Endothelial cell of umbilical vein (primary cell): ENCODE measurements around the gene NLRP6. TPM values are rescaled to one million over a fixed set of nuclear protein-coding genes. Genes with fewer than 3 reads are reported as not detected.

Experiments
- BruUV-seq: library from RNA; stranded (reverse); fragments of 400-500 nt; replicated peaks from 2 replicates; lab custom pipeline; 2021; lab: Mats Ljungman, UMichigan
- CTCF ChIA-PET: fragments of 300-600, 350-600 bp; sonication (Branson Sonifier 250); formaldehyde crosslinking; loops from one replicate; lab custom pipeline; 2021; ENCODE audit warnings: antibody characterized with exemption, inconsistent platforms; lab: Charles Lee
- POLR2A ChIA-PET: fragments of 300-600, 350-600 bp; sonication (Branson Sonifier 250); formaldehyde crosslinking; loops from one replicate; lab custom pipeline; 2021; ENCODE audit warnings: antibody characterized with exemption, inconsistent platforms; lab: Charles Lee
- DNase-seq: peaks from one replicate; pipeline ENCODE4 v3.0.0-alpha.2; 2011; ENCODE audit warnings: low read depth, low spot score
- FAIRE-seq: peaks from 2 replicates; lab custom pipeline; 2011; peaks lifted over from hg19 to GRCh38; lab: Jason Lieb, UNC
- H2AFZ ChIP-seq: 2 replicates; pipeline ENCODE4 v1.6.0; 2012; ENCODE audit warnings: low read depth, low read length, control low read depth, inconsistent platforms
- H3K27ac ChIP-seq: 2 replicates; pipeline ENCODE4 v1.5.1; 2011; ENCODE audit warnings: low read depth, mild to moderate bottlenecking, control low read depth, low read length, moderate library complexity; ENCODE audit not compliant: insufficient read depth
- H3K27me3 ChIP-seq, 2 experiments: 2 replicates each; pipeline versions ENCODE4 v1.6.0 to v1.6.1; 2011; ENCODE audit warnings: low read length in 2 of 2, mixed read lengths in 1 of 2; ENCODE audit not compliant: control insufficient read depth in 2 of 2, insufficient read depth in 2 of 2
- H3K36me3 ChIP-seq, 2 experiments: 2 replicates in 1 of 2; 3 replicates in 1 of 2; pipeline ENCODE4 v1.5.1; 2011; ENCODE audit warnings: low read length in 2 of 2, mild to moderate bottlenecking in 1 of 2, moderate library complexity in 1 of 2; ENCODE audit not compliant: control insufficient read depth in 2 of 2, insufficient read depth in 2 of 2; ENCODE audit errors: extremely low read depth in 1 of 2
- H3K4me1 ChIP-seq: 3 replicates; pipeline ENCODE4 v1.5.1; 2011; ENCODE audit warnings: mild to moderate bottlenecking, low read length; ENCODE audit not compliant: control insufficient read depth, insufficient read depth; ENCODE audit errors: extremely low read depth
- H3K4me2 ChIP-seq: 2 replicates; pipeline ENCODE4 v1.6.1; 2011; ENCODE audit warnings: low read length, control low read depth, mixed read lengths; ENCODE audit not compliant: insufficient read depth
- H3K4me3 ChIP-seq, 3 experiments: fragments of 200-600 bp in 1 of 3; sonication (generic), shearing (Covaris generic) in 1 of 3; replicated peaks in 1 of 3; 2 replicates each; pipeline ENCODE4 v1.5.1; 2011 to 2016; ENCODE audit warnings: control low read depth in 3 of 3, low read length in 3 of 3, mild to moderate bottlenecking in 2 of 3, inconsistent platforms in 1 of 3, low read depth in 1 of 3, moderate library complexity in 1 of 3; ENCODE audit not compliant: insufficient read depth in 1 of 3
- H3K79me2 ChIP-seq: 2 replicates; pipeline ENCODE4 v1.6.0; 2012; ENCODE audit warnings: low read length, inconsistent platforms; ENCODE audit not compliant: control insufficient read depth, insufficient read depth
- H3K9ac ChIP-seq: replicated peaks from 2 replicates; pipeline ENCODE3; 2011; ENCODE audit warnings: low read length, control low read depth; ENCODE audit not compliant: insufficient read depth; ENCODE audit errors: extremely low read depth
- H3K9me1 ChIP-seq: replicated peaks from 3 replicates; pipeline ENCODE4 v1.6.0; 2011; ENCODE audit warnings: mild to moderate bottlenecking, low read length; ENCODE audit not compliant: control insufficient read depth, insufficient read depth; ENCODE audit errors: extremely low read depth
- H3K9me3 ChIP-seq: replicated peaks from 2 replicates; pipeline ENCODE4 v1.5.1; 2012; ENCODE audit warnings: low read length, inconsistent platforms; ENCODE audit not compliant: control insufficient read depth, insufficient read depth
- H4K20me1 ChIP-seq: replicated peaks from 2 replicates; pipeline ENCODE3; 2011; ENCODE audit warnings: mild to moderate bottlenecking, low read length; ENCODE audit not compliant: control insufficient read depth, insufficient read depth; ENCODE audit errors: extremely low read depth
- CTCF ChIP-seq, 2 donors: IDR thresholded peaks; 1 replicate in 1 of 2; 2 replicates in 1 of 2; pipeline ENCODE4 v1.5.1; 2011; ENCODE audit warnings: low read length in 2 of 2, mild to moderate bottlenecking in 2 of 2, moderate library complexity in 2 of 2, control low read depth in 1 of 2, inconsistent platforms in 1 of 2, low read depth in 1 of 2; ENCODE audit not compliant: insufficient read depth in 1 of 2; ENCODE audit errors: extremely low read depth in 1 of 2
- EZH2 ChIP-seq: IDR thresholded peaks from 2 replicates; pipeline ENCODE4 v1.6.1; 2012; ENCODE audit warnings: borderline replicate concordance, low read depth, mild to moderate bottlenecking, moderate library complexity, low read length, inconsistent platforms; ENCODE audit not compliant: severe bottlenecking
- FOS ChIP-seq: IDR thresholded peaks from 2 replicates; pipeline ENCODE4 v1.6.1; 2011; ENCODE audit warnings: mild to moderate bottlenecking, low read length, moderate library complexity, borderline replicate concordance; ENCODE audit not compliant: insufficient read depth
- GATA2 ChIP-seq: IDR thresholded peaks from 2 replicates; pipeline ENCODE4 v1.7.0; 2011; ENCODE audit warnings: low read depth, mild to moderate bottlenecking, moderate library complexity, mixed read lengths, low read length; ENCODE audit not compliant: insufficient read length, insufficient read depth
- JUN ChIP-seq: IDR thresholded peaks from 2 replicates; pipeline ENCODE4 v1.6.1; 2011; ENCODE audit warnings: borderline replicate concordance, low read depth; ENCODE audit not compliant: insufficient read length, insufficient read depth
- MAX ChIP-seq: IDR thresholded peaks from 2 replicates; pipeline ENCODE4 v1.6.1; 2011; ENCODE audit not compliant: insufficient read depth, insufficient read length
- MYC ChIP-seq: IDR thresholded peaks from one replicate; pipeline ENCODE4 v1.6.1; 2011; ENCODE audit warnings: mild to moderate bottlenecking, low read depth, low read length
- POLR2A ChIP-seq: IDR thresholded peaks from 2 replicates; pipeline ENCODE4 v1.6.1; 2012; ENCODE audit warnings: low read depth, mild to moderate bottlenecking, control low read depth, low read length
- POLR2AphosphoS5 ChIP-seq: IDR thresholded peaks from 2 replicates; pipeline ENCODE4 v1.6.1; 2012; ENCODE audit warnings: low read depth, mild to moderate bottlenecking, control low read depth, low read length, moderate library complexity; ENCODE audit not compliant: insufficient read depth
- dilution Hi-C: fragments of 300-500 bp; cut with MboI; formaldehyde crosslinking; loops from one replicate; pipeline ENCODE4 v1.15.0; 2019; ENCODE audit warnings: low sequenced_read_pairs; ENCODE audit not compliant: extremely low pct_ligation_motif_present
- intact Hi-C: fragments of 100-400 bp; cut with micrococcal nuclease; formaldehyde crosslinking; loops from one replicate; pipeline ENCODE4 v1.10.0; 2022
- polyA plus RNA-seq, 4 experiments: library from polyadenylated mRNA; depleted of rRNA in 3 of 4; stranded (reverse) in 3 of 4; unstranded in 1 of 4; fragments of >200 nt; gene quantifications; 2 replicates each; pipeline versions ENCODE4 v1.2.1 to v1.2.3, GENCODE V29; 2011 to 2012; ENCODE audit warnings: missing spikeins in 1 of 4
- total RNA-seq: library from RNA; stranded (reverse); gene quantifications from 2 replicates; pipeline ENCODE4 v1.2.3, GENCODE V29; 2021

NLRP6 gene
- total and polyA plus RNA-seq, 2 donors (not counting 3 experiments of a cell fraction or from before 2014, with no cell fraction given), result not detected

- H3K4me3 ChIP-seq, result no peak overlapping the region
- ChIA-PET CTCF (interaction anchor here (1.3 to 2.3 kb wide), 2 partner anchors 11 to 23 kb away, joined by 3 to 19 read pairs; no protein-coding TSS in a partner anchor), POLR2A (no interaction called here)
- intact Hi-C loops, result no loop called here
- H3K9me3 ChIP-seq, result no peaks in the 10 kb centered on the region
- H3K9ac ChIP-seq, result no peak overlapping the region
- TF ChIP-seq CTCF (IDR thresholded peaks at IDR 0.05; ENCODE audit: extremely low read depth in 1 of 2, insufficient read depth in 1 of 2, low read depth in 1 of 2, low read length in 2 of 2) (no peak), MAX (no peak), MYC (no peak), GATA2 (no peak), FOS (no peak), EZH2 (no peak), POLR2A (no peak), JUN (no peak), POLR2AphosphoS5 (no peak)
- H4K20me1 ChIP-seq, result no peaks in the 10 kb centered on the region
- no peak overlapping the region for H3K27ac ChIP-seq
- no peaks in the 10 kb centered on the region for H3K9me1 ChIP-seq
- FAIRE-seq (no peak), DNase-seq (no peak)
- no TSS peak for BruUV-seq
- no peaks in the 10 kb centered on the region for H3K27me3 ChIP-seq
- H3K4me1 ChIP-seq, result no peaks in the 10 kb centered on the region
- H2AFZ ChIP-seq, result no peak overlapping the region
- no peaks in the 10 kb centered on the region for H3K36me3 ChIP-seq
- dilution Hi-C loops, result no loop called here
- H3K4me2 ChIP-seq, result no peak overlapping the region
- H3K79me2 ChIP-seq, result no peaks in the 10 kb centered on the region
These were observed 16.6 kb upstream of the NLRP6 start for GRCh38 chr11:261624-262023.
